Measurements from ENCODE around the gene ATP1B2. TPM values are rescaled to one million over a fixed set of nuclear protein-coding genes. Genes with fewer than 3 reads are reported as not detected.

The ATP1B2 gene
- total and polyA plus RNA-seq, 4 donors, result 0.31 to 16.0 (median 0.87) TPM

DNA sequence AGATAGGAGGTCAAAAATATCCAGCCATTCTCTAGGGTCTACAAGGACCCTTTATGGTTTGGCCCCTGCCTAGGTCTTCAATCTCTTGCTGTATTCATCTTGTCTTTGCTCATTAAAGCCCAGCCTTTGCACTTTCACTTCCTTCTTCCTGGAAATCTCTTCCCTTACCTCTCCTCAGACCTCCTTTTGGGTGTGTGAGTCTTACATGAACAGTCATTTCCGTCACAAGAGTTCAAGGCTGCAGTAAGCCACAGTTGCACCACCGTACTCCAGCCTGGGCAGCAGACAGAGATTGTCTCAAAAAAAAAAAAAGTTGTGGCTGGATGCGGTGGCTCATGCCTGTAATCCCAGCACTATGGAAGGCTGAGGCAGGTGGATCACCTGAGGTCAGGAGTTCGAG lies 6.0 kb upstream of the ATP1B2 start:
- ATAC-seq (ENCODE audit: insufficient read depth, low FRiP score), result no peak
- Histone ChIP-seq H3K36me3 (ENCODE audit: control insufficient read depth in 4 of 4, insufficient read depth in 4 of 4, low read length in 4 of 4) (no peaks in the 10 kb centered on the region), H3K27me3 (ENCODE audit: control insufficient read depth in 3 of 3, insufficient read depth in 3 of 3, low read length in 2 of 3) (peaks cover 0 to under 1% (median 0%) of the 10 kb centered on the region in 3 donors), H3K4me3 (no peak overlapping the region), H3K27ac (ENCODE audit: low read depth in 1 of 2, low read length in 1 of 2) (no peak overlapping the region), H3K9ac (ENCODE audit: insufficient read depth in 1 of 2, low read length in 2 of 2) (no peak overlapping the region), H3K4me1 (ENCODE audit: control insufficient read depth in 5 of 5, insufficient read depth in 5 of 5, low read length in 5 of 5) (peaks cover 0 to 3% (median 0%) of the 10 kb centered on the region in 5 donors), H3K9me3 (ENCODE audit: control insufficient read depth in 4 of 4, insufficient read depth in 3 of 4, low read length in 3 of 4) (no peaks in the 10 kb centered on the region)
- DNase-seq, result no peak
- WGBS, 2 donors, result 74 to 78% methylated on average over 4 of the region's 4 CpGs
- TF ChIP-seq, protein P1, sequence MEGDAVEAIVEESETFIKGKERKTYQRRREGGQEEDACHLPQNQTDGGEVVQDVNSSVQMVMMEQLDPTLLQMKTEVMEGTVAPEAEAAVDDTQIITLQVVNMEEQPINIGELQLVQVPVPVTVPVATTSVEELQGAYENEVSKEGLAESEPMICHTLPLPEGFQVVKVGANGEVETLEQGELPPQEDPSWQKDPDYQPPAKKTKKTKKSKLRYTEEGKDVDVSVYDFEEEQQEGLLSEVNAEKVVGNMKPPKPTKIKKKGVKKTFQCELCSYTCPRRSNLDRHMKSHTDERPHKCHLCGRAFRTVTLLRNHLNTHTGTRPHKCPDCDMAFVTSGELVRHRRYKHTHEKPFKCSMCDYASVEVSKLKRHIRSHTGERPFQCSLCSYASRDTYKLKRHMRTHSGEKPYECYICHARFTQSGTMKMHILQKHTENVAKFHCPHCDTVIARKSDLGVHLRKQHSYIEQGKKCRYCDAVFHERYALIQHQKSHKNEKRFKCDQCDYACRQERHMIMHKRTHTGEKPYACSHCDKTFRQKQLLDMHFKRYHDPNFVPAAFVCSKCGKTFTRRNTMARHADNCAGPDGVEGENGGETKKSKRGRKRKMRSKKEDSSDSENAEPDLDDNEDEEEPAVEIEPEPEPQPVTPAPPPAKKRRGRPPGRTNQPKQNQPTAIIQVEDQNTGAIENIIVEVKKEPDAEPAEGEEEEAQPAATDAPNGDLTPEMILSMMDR (IDR thresholded peaks at IDR 0.05; ENCODE audit: control extremely low read depth, extremely low read depth), result no peak

DNA sequence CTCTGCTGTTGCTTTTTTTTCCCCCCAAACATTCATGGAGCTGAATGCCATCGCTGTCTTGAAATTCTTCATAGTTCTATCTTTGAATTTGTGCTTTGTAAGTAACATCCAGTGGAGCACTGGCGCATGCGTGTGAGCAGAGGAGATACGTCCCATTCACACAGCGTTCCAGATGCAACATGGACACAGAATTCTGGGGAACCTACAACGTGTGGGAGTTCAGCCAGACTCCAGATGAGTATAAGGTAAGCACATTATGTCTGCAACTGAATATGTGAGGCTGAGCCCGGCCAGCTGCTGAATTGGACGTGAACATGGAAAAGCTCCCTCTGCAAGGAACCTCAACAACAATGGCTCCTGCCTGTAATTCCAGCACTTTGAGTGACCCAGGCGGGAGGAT lies 4.3 kb upstream of the ATP1B2 start:
- Histone ChIP-seq H3K4me3 (no peak overlapping the region), H3K9me3 (ENCODE audit: control insufficient read depth in 4 of 4, insufficient read depth in 3 of 4, low read length in 3 of 4) (no peaks in the 10 kb centered on the region), H3K9ac (ENCODE audit: insufficient read depth in 1 of 2, low read length in 2 of 2) (no peak overlapping the region), H3K27me3 (ENCODE audit: control insufficient read depth in 3 of 3, insufficient read depth in 3 of 3, low read length in 2 of 3) (peaks cover 0 to 7% (median 0%) of the 10 kb centered on the region in 3 donors), H3K27ac (ENCODE audit: low read depth in 1 of 2, low read length in 1 of 2) (no peak overlapping the region), H3K36me3 (ENCODE audit: control insufficient read depth in 4 of 4, insufficient read depth in 4 of 4, low read length in 4 of 4) (no peaks in the 10 kb centered on the region), H3K4me1 (ENCODE audit: control insufficient read depth in 5 of 5, insufficient read depth in 5 of 5, low read length in 5 of 5) (peaks cover 0 to 13% (median 5%) of the 10 kb centered on the region in 5 donors)
- TF ChIP-seq, protein P1 (IDR thresholded peaks at IDR 0.05; ENCODE audit: control extremely low read depth, extremely low read depth), result no peak
- WGBS, 2 donors, result 75 to 84% methylated on average over 9 of the region's 9 CpGs
- ATAC-seq (ENCODE audit: insufficient read depth, low FRiP score) (no peak), DNase-seq (peak; percentile 55 to 69 (median 61))

DNA sequence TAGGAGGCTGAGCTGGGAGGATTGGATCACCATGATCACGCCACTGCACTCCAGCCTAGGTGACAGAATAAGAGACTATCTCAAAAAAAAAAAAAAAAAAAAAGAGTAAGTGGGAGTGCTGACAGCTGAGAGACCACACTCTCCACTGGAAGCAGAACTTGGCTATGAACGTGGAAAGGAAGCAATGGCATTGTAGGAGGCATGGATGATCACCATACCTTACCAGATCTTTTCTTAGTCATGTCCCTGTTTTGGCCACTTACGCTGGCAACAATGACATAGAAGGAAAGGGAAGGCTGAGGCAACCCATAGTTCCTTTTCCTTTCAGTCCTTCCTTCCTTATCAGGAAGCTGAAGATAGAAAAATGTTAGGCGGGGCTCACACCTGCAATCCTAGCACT lies 3.7 kb upstream of the ATP1B2 start:
- H3K4me1 ChIP-seq (ENCODE audit: control insufficient read depth in 5 of 5, insufficient read depth in 5 of 5, low read length in 5 of 5), result peaks cover 0 to 15% (median 5%) of the 10 kb centered on the region in 5 donors
- H3K9ac ChIP-seq (ENCODE audit: insufficient read depth in 1 of 2, low read length in 2 of 2), result no peak overlapping the region
- H3K9me3 ChIP-seq (ENCODE audit: control insufficient read depth in 4 of 4, insufficient read depth in 3 of 4, low read length in 3 of 4), result no peaks in the 10 kb centered on the region
- ATAC-seq (ENCODE audit: insufficient read depth, low FRiP score) (no peak), DNase-seq (no peak)
- H3K36me3 ChIP-seq (ENCODE audit: control insufficient read depth in 4 of 4, insufficient read depth in 4 of 4, low read length in 4 of 4), result no peaks in the 10 kb centered on the region
- H3K27me3 ChIP-seq (ENCODE audit: control insufficient read depth in 3 of 3, insufficient read depth in 3 of 3, low read length in 2 of 3), result peaks cover 0 to 7% (median 0%) of the 10 kb centered on the region in 3 donors
- TF ChIP-seq, protein P1 (IDR thresholded peaks at IDR 0.05; ENCODE audit: control extremely low read depth, extremely low read depth), result no peak
- 55 to 56% methylated on average over 4 of the region's 4 CpGs for WGBS, 2 donors
- no peak overlapping the region for H3K4me3 ChIP-seq
- no peak overlapping the region for H3K27ac ChIP-seq (ENCODE audit: low read depth in 1 of 2, low read length in 1 of 2)

DNA sequence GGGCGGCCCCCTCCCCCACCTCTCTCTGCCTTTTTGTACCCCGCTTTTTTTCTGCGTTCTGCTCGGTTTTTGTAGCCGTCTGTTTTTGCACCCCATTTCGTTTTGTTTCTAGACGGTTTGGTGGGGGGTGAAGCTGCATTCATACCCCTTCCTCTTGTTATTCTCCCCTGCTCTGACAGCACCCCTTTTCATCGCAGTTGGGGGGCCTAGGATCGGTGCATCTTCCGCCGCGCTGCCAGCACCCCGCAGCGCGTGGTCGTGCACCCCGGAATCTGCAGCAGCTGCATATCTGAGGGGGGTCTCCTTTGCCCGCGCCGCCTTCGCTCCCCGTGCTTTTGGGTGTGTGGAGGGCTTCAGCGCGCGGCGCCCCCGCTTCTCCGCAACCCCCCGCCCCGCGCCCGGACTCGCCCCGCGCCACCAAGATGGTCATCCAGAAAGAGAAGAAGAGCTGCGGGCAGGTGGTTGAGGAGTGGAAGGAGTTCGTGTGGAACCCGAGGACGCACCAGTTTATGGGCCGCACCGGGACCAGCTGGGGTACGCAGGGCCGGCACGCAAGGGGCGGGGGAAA lies 455 bp downstream of the ATP1B2 start:
- Histone ChIP-seq H3K27me3 (ENCODE audit: control insufficient read depth in 3 of 3, insufficient read depth in 3 of 3, low read length in 2 of 3) (peaks cover 0 to 11% (median 0%) of the 10 kb centered on the region in 3 donors), H3K36me3 (ENCODE audit: control insufficient read depth in 4 of 4, insufficient read depth in 4 of 4, low read length in 4 of 4) (peaks cover 0 to 9% (median under 1%) of the 10 kb centered on the region in 4 donors), H3K4me3 (no peak overlapping the region), H3K4me1 (ENCODE audit: control insufficient read depth in 5 of 5, insufficient read depth in 5 of 5, low read length in 5 of 5) (peaks cover 0 to 36% (median 5%) of the 10 kb centered on the region in 5 donors), H3K9ac (ENCODE audit: insufficient read depth in 1 of 2, low read length in 2 of 2) (peak overlapping the region in 1 of 2 donors; percentile 42), H3K27ac (ENCODE audit: low read depth in 1 of 2, low read length in 1 of 2) (no peak overlapping the region), H3K9me3 (ENCODE audit: control insufficient read depth in 4 of 4, insufficient read depth in 3 of 4, low read length in 3 of 4) (no peaks in the 10 kb centered on the region)
- TF ChIP-seq, protein P1 (IDR thresholded peaks at IDR 0.05; ENCODE audit: control extremely low read depth, extremely low read depth), result no peak
- no peak for ATAC-seq (ENCODE audit: insufficient read depth, low FRiP score)
- WGBS, 2 donors, result 0 to 2% methylated on average over 37 to 45 of the region's 45 CpGs
- DNase-seq, result no peak

All from lung (tissue), 12 donors.